Urinary bladder (tissue), 4 donors: ENCODE measurements around the gene CAPZB. TPM values are rescaled to one million over a fixed set of nuclear protein-coding genes. Genes with fewer than 3 reads are reported as not detected.

ENCODE experiments used
- DNase-seq: peaks from one replicate; pipeline ENCODE4 v3.0.0-alpha.2; 2015; ENCODE audit errors: extremely low spot score
- H3K27ac ChIP-seq: one replicate; pipeline ENCODE4 v1.5.1; 2013; ENCODE audit warnings: low read depth, mild to moderate bottlenecking, moderate library complexity
- H3K36me3 ChIP-seq: one replicate; pipeline ENCODE4 v1.6.1; 2013; ENCODE audit warnings: mild to moderate bottlenecking, moderate library complexity; ENCODE audit not compliant: insufficient read depth
- H3K4me1 ChIP-seq: one replicate; pipeline ENCODE4 v1.6.1; 2013; ENCODE audit warnings: mild to moderate bottlenecking, moderate library complexity; ENCODE audit not compliant: insufficient read depth
- H3K4me3 ChIP-seq: one replicate; pipeline ENCODE4 v1.5.1; 2013; ENCODE audit warnings: low read depth, low read length
- WGBS: extraction: QIAGEN DNeasy Blood & Tissue Kit; methylation state at CpG from one replicate; pipeline ENCODE4 v1.1.7; 2013; 5-methylcytosine and 5-hydroxymethylcytosine counted together
- polyA plus RNA-seq: library from polyadenylated mRNA; stranded (reverse); fragments of 200-250 nt; gene quantifications from one replicate; pipeline ENCODE4 v1.2.3, GENCODE V29; 2013
- total RNA-seq: library from RNA; depleted of rRNA; stranded (reverse); fragments of >200 nt; gene quantifications from one replicate; pipeline ENCODE4 v1.2.3, GENCODE V29; 2014
- donor health status: healthy with polysubstance abuse.
- donor health status: healthy.

CAPZB gene
- total and polyA plus RNA-seq, 2 donors: 77.1 to 372 TPM

DNA sequence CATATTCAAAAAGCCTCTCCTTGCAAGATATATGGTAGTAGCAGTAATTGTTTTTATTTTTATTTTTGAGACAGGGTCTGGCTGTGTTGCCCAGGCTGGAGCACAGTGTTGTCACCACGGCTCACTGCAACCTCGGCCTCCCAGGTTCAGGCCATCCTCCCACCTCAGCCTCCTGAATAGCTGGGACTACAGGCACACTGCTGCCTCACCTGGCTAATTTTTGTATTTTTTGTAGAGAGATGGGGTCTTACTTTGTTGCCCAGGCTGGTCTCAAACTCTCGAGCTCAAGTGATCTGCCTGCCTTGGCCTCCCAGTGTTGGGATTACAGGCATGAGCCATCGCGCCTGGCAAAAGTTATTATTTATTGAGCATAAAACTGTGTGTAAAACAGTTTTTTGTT, 134.8 kb downstream of the CAPZB start:
- Histone ChIP-seq H3K27ac (no peak overlapping the region), H3K4me1 (no peaks in the 10 kb centered on the region), H3K36me3 (no peaks in the 10 kb centered on the region), H3K4me3 (no peak overlapping the region)
- DNase-seq: no peak
- 94% methylated on average over 5 of the region's 5 CpGs for WGBS

DNA sequence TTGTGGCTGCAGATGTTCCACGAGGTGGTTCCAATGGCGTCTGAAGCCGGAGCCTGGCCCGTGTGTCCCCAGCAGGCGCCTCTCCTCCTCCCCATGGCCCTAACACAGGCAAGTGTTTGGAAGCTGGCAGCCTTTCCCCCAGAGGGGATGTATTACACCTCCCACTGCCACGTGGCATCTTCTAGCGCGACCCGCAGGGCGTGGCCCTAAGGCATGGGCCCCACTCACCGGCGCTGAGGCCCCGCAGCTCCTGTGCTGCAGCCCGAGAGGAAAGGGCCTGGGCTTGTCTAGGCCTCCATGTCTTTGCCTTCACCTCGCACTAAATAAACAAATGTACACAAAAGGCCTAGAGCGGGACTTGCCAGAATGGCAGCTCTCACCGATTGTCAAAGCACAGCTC, 135.3 kb downstream of the CAPZB start:
- no peak for DNase-seq
- Histone ChIP-seq H3K4me3 (no peak overlapping the region), H3K4me1 (no peaks in the 10 kb centered on the region), H3K27ac (no peak overlapping the region), H3K36me3 (no peaks in the 10 kb centered on the region)
- WGBS: 84% methylated on average over 17 of the region's 17 CpGs

DNA sequence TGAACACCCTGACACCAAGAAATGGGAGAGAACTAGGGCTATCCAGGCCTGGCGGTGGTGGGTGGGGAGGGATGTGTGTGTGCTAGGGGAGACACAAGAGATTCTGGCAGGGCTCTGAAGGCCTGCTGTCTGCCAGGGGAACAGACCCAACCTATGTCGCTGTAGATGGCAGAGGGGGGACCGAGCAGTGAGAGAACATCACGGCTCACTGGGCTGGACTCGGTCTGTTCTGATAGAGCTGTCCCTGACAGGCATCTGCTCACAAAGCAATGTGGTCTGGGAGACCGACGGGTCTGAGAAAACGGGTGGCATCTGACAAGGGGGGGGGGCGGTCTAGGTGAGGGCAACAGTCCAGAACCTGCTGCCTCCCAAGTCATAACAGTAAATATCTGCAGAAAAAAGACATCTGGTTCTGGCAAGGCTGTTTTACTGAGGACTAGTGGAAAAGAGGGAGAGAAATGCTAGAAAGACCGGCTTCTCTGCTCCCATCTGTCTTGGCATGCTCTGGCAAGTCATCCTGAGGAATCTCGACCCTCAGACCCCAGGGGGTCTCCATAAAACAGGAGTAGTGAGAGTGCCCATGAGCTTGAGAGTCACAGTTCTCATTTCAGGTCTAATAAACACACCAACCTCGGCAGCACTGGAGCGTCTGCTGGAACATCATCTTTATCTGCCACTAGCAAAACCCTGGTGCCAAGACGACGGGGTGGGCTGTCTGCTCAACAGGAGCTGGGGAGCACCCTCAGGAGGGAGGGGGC, 136.7 kb downstream of the CAPZB start:
- no peaks in the 10 kb centered on the region for H3K36me3 ChIP-seq
- no peak for DNase-seq
- no peak overlapping the region for H3K27ac ChIP-seq
- H3K4me1 ChIP-seq: no peaks in the 10 kb centered on the region
- no peak overlapping the region for H3K4me3 ChIP-seq
- WGBS: 50% methylated on average over 15 of the region's 15 CpGs

DNA sequence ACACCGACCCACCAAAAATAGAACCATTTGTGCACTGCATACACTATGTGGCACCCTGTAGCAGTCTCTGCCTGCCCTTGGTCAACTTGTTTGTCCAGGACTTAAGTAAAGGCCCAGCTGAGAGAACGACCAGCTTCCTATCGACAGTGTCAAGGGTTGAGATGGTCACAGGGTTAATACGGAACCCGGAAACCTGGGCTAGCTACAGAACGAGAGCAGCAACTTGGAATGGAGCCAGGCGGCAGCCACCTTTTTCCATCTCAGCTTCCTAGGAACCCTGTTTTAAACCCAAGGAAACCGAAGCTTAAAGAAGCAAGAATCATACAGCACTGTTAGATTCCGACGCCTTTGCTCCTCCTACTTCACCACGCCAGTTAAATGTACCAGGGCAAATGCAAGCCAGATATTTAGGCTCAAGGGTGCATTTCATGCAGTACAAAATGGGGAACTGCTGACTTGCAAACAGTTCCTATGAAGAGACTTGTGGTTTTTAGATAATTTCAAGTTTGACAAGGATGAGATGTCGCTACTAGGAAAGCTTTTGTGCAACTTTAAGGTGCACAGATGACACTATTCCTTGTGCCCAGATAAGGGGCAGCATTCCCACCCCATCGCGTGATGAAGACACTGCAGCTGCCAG, 137.7 kb downstream of the CAPZB start:
- Histone ChIP-seq H3K36me3 (no peaks in the 10 kb centered on the region), H3K4me3 (no peak overlapping the region), H3K4me1 (no peaks in the 10 kb centered on the region), H3K27ac (no peak overlapping the region)
- no peak for DNase-seq
- WGBS: 73% methylated on average over 14 of the region's 14 CpGs

- WGBS: 76% methylated on average over 6 of the region's 6 CpGs
- Histone ChIP-seq H3K4me1 (no peaks in the 10 kb centered on the region), H3K27ac (no peak overlapping the region)
These were observed 139.3 kb downstream of the CAPZB start for GRCh38 chr1:19346026-19346425.

DNA sequence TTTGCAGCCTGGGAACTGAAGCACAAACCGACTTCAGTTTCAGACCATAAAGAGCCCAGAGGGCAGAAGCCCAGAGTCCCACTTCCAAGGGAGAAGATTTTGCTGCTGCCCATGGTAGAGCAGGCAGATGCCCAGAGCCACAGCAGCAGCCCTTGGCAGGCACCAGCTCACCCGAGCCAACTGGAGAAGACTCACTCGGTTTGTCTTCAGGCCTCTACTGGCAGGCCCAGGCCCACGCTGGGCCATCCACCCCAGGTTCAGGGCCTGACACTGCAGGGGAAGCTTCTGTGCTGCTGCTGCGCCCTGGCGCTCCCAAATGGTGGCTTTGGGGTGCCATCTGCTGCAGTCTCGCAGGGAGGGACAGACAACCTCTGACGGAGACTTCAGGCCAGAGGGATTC, 139.9 kb downstream of the CAPZB start:
- 90% methylated on average over 8 of the region's 8 CpGs for WGBS
- no peak overlapping the region for H3K4me3 ChIP-seq
- H3K4me1 ChIP-seq: no peaks in the 10 kb centered on the region
- no peak overlapping the region for H3K27ac ChIP-seq
- H3K36me3 ChIP-seq: no peaks in the 10 kb centered on the region
- no peak for DNase-seq

More at GRCh38 chr1:19346026-19346425, 139.3 kb downstream of the CAPZB start:
- no peaks in the 10 kb centered on the region for H3K36me3 ChIP-seq
- no peak for DNase-seq
- no peak overlapping the region for H3K4me3 ChIP-seq

DNA sequence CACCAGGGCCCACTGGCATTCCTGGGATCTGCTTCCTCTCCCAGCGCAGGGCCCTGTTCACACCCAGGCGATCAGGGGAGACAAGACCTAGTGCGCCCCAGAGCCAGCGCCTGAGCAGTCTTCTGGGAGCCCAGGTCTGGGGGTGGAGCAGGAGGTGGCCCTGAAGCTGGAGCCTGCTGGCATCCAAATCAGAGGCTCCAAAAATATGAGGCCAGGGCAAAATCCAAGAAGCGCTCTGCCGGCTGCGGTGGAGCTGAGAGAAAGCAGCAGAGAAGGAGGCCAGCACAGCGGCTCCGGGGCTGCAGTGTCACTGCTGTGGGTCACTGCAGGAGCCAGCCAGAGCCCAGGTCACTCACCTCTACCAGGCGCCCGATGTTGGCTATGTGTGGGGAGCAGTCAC, 140.5 kb downstream of the CAPZB start:
- 95% methylated on average over 11 of the region's 11 CpGs for WGBS
- H3K4me1 ChIP-seq: no peaks in the 10 kb centered on the region
- no peaks in the 10 kb centered on the region for H3K36me3 ChIP-seq
- H3K27ac ChIP-seq: no peak overlapping the region
- H3K4me3 ChIP-seq: no peak overlapping the region
- DNase-seq: no peak

DNA sequence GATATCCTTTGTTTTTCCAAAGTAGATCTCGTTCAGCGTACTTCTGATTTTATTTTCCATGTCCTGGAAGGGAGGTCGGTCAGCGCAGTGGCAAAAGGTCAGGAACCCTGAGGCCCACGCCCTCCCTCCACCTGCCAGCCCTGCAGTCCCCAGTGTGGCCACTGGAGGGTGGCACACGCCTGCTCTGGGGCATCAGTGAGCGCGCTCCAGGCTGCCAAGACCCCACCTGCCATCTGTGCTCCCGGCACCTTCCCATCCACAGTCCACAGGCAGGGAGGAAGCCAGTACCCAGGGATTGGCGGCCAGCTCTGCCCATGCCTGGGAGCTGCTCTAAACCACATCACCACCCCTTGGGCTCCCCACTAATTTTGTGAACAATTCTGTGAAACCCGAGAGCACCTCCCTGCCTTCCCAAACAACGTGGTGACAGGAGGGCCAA, 140.9 kb downstream of the CAPZB start:
- Histone ChIP-seq H3K27ac (no peak overlapping the region), H3K36me3 (no peaks in the 10 kb centered on the region), H3K4me1 (no peaks in the 10 kb centered on the region), H3K4me3 (no peak overlapping the region)
- 61% methylated on average over 12 of the region's 12 CpGs for WGBS
- DNase-seq: no peak

GRCh38 chr1:19343617-19344350, 141.6 kb downstream of the CAPZB start:
- Histone ChIP-seq H3K4me1 (no peaks in the 10 kb centered on the region), H3K36me3 (no peaks in the 10 kb centered on the region)

GRCh38 chr1:19342894-19343616, 142.3 kb downstream of the CAPZB start:
- no peak for DNase-seq
- no peak overlapping the region for H3K4me3 ChIP-seq
- no peak overlapping the region for H3K27ac ChIP-seq
- H3K4me1 ChIP-seq: no peaks in the 10 kb centered on the region
- 82% methylated on average over 33 of the region's 33 CpGs for WGBS
- no peaks in the 10 kb centered on the region for H3K36me3 ChIP-seq

More at GRCh38 chr1:19343617-19344350, 141.6 kb downstream of the CAPZB start:
- no peak for DNase-seq
- no peak overlapping the region for H3K27ac ChIP-seq
- 88% methylated on average over 20 of the region's 20 CpGs for WGBS
- no peak overlapping the region for H3K4me3 ChIP-seq

DNA sequence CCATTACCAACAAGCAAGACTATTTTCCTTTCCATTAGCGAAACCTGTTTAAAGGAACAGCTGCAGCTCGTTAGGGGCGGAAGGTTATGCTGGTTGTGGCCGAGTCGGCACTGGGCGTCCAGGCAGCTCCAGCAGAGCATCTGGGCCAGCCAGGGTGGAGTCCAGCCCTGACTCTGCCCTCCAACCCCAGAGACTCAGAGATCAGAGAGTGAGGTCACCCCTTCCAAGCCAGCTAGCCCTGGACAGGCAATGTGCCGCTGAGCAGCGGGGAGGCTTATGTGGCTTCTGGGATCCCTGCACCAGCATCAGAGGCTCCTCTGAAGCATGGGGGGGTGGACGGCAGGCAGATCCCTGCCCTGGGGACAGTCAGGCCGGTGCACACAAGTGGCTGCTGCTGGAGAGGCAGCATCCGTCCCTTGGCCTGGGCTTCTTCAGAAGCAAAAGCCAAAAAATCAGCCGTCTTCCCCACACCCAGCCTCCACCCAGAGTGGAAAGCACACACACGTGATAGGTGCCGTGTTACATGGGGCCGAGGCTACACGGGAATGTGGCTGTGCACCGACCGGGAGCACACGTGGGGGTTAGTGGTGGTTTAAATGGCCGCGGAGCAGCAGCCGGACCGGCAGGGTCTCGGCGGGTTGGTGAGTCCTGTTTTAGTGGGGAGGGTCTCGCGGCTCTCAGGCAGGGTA, 143.1 kb downstream of the CAPZB start:
- Histone ChIP-seq H3K4me3 (no peak overlapping the region), H3K36me3 (no peaks in the 10 kb centered on the region), H3K27ac (no peak overlapping the region), H3K4me1 (no peaks in the 10 kb centered on the region)
- WGBS: 79% methylated on average over 27 of the region's 27 CpGs
- DNase-seq: no peak

DNA sequence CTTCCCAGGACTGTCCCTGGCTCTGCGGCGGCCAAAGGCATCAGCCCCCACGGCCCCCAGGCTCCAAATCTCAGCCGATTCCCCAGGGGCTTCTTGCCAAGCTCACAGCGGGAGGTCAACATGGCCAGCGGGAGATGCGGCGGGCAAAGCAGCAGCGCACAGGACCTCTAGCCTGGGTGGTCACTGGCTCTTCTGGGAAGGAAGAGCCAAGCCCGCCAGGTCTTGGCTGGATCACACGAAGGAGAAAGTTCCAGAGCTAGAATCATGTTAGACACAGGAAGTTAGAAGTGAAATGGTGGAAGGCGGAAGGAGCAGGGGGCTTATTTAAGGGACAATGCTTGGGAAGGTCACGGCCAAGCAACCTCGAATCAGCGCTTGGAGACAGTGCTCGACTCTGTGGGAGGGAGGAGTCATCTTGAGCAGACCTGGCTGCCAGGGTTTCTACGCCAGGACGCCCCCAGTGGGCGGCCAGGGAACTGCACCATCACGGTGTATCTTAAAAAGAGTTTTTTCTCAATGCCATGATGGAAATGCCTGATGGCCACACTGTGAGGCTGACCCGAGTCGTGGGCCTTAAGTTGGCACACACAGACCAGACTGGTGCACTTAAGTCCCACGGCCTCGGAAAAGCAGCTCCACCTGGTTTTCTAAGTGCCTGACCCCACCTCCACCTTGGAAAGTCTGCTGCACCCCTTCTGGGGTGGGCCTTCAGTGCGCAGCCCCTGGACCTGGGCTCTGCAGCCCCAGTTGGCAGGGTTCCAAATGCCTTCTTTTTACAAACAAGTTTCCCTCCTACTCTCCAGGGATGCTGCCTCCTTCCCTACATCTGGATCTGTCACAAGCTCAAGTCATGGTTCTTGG, 143.9 kb downstream of the CAPZB start:
- Histone ChIP-seq H3K27ac (no peak overlapping the region), H3K36me3 (no peaks in the 10 kb centered on the region), H3K4me1 (no peaks in the 10 kb centered on the region), H3K4me3 (no peak overlapping the region)
- no peak for DNase-seq
- 62% methylated on average over 25 of the region's 25 CpGs for WGBS
